Vagina (tissue), 2 donors: ENCODE data around the gene YPEL3.

Experiments
- CTCF ChIP-seq, 3 experiments: fragments of 450-650 bp in 2 of 3; fragments of 200-600 bp in 1 of 3; sonication (generic) in 1 of 3; IDR thresholded peaks; one replicate each; pipeline ENCODE4 v1.5.1; 2017 to 2019; ENCODE audit warnings: antibody characterized with exemption in 3 of 3, mild to moderate bottlenecking in 2 of 3, moderate library complexity in 2 of 3
- POLR2A ChIP-seq, 2 donors: fragments of 450-650 bp; IDR thresholded peaks; one replicate each; pipeline ENCODE4 v1.6.1; 2017; ENCODE audit warnings: antibody characterized with exemption in 2 of 2, mild to moderate bottlenecking in 2 of 2, moderate library complexity in 2 of 2
- POLR2AphosphoS5 ChIP-seq, 2 donors: sonication (generic); formaldehyde crosslinking; IDR thresholded peaks; one replicate each; pipeline ENCODE4 v1.9.0; 2017; ENCODE audit warnings: antibody characterized with exemption in 2 of 2, mild to moderate bottlenecking in 2 of 2, low read depth in 1 of 2; ENCODE audit not compliant: insufficient read depth in 1 of 2

- TF ChIP-seq CTCF (IDR thresholded peaks at IDR 0.05) (no peak), POLR2AphosphoS5 (IDR thresholded peaks at IDR 0.05; ENCODE audit: insufficient read depth in 1 of 2, low read depth in 1 of 2) (no peak), POLR2A (IDR thresholded peaks at IDR 0.05) (no peak)
Observed at GRCh38 chr16:30136971-30137605, 41.1 kb upstream of the YPEL3 start.
